ENCODE results near the gene BBC3. TPM values are rescaled to one million over a fixed set of nuclear protein-coding genes. Genes with fewer than 3 reads are reported as not detected.

Gene BBC3
- total RNA-seq, 1 experiment from 2014 or later, result 9.8 TPM

GRCh38 chr19:47236072-47236675 lies 5.2 kb upstream of the BBC3 start:
- no peak overlapping the region for H3K27ac Mint-ChIP-seq (ENCODE audit: unreplicated experiment)
- peaks cover 25% of the 10 kb centered on the region for H3K27me3 Mint-ChIP-seq (ENCODE audit: unreplicated experiment)
- H3K9me3 Mint-ChIP-seq (ENCODE audit: low read depth, unreplicated experiment), result no peaks in the 10 kb centered on the region
- DNase-seq, result no peak
- H3K4me3 Mint-ChIP-seq (ENCODE audit: low read depth, unreplicated experiment), result no peak overlapping the region
- no TSS peak for BruUV-seq (replicated peaks)
- TF ChIP-seq CTCF (IDR thresholded peaks at IDR 0.05; ENCODE audit: unreplicated experiment), result no peak
- CTCF ChIA-PET, result interaction anchor here (0.6 to 0.7 kb wide), 2 partner anchors 22 to 261 kb away, joined by 3 to 6 read pairs; no protein-coding TSS in a partner anchor
- H3K36me3 Mint-ChIP-seq (ENCODE audit: insufficient read depth, unreplicated experiment), result peaks cover 38% of the 10 kb centered on the region
- H3K4me1 Mint-ChIP-seq (ENCODE audit: low read depth, unreplicated experiment), result peaks cover 27% of the 10 kb centered on the region
- intact Hi-C loops (cut with micrococcal nuclease; ENCODE audit: unreplicated experiment), result no loop called here

- peaks cover 12% of the 10 kb centered on the region for H3K27me3 Mint-ChIP-seq (ENCODE audit: unreplicated experiment)
- peak overlapping the region; percentile 93 for H3K27ac Mint-ChIP-seq (ENCODE audit: unreplicated experiment)
Observed at GRCh38 chr19:47232422-47233211, 1.6 kb upstream of the BBC3 start.

GRCh38 chr19:47231215-47232054 lies 436 bp upstream of the BBC3 start:
- no peak overlapping the region for H3K4me3 Mint-ChIP-seq (ENCODE audit: low read depth, unreplicated experiment)
- no peaks in the 10 kb centered on the region for H3K9me3 Mint-ChIP-seq (ENCODE audit: low read depth, unreplicated experiment)
- peak; percentile 95 for DNase-seq
- peaks cover 19% of the 10 kb centered on the region for H3K4me1 Mint-ChIP-seq (ENCODE audit: low read depth, unreplicated experiment)
- H3K36me3 Mint-ChIP-seq (ENCODE audit: insufficient read depth, unreplicated experiment), result peaks cover 22% of the 10 kb centered on the region
- H3K27ac Mint-ChIP-seq (ENCODE audit: unreplicated experiment), result peak overlapping the region; percentile 69
- H3K27me3 Mint-ChIP-seq (ENCODE audit: unreplicated experiment), result peaks cover 11% of the 10 kb centered on the region
- CTCF ChIA-PET, result interaction anchor here (0.8 to 2.2 kb wide), 5 partner anchors 9 to 119 kb away, joined by 3 to 17 read pairs (median 7); partner anchors contain the start of gene ZC3H4
- BruUV-seq (replicated peaks), result no TSS peak
- TF ChIP-seq CTCF (IDR thresholded peaks at IDR 0.05; ENCODE audit: unreplicated experiment), result no peak
- intact Hi-C loops (cut with micrococcal nuclease; ENCODE audit: unreplicated experiment), result no loop called here

More at GRCh38 chr19:47232422-47233211, 1.6 kb upstream of the BBC3 start:
- H3K4me3 Mint-ChIP-seq (ENCODE audit: low read depth, unreplicated experiment), result no peak overlapping the region
- DNase-seq, result peak; percentile 63
- TF ChIP-seq CTCF (IDR thresholded peaks at IDR 0.05; ENCODE audit: unreplicated experiment), result no peak
- no peaks in the 10 kb centered on the region for H3K9me3 Mint-ChIP-seq (ENCODE audit: low read depth, unreplicated experiment)
- TSS peak; percentile 62 for BruUV-seq (replicated peaks)
- intact Hi-C loops (cut with micrococcal nuclease; ENCODE audit: unreplicated experiment), result no loop called here
- CTCF ChIA-PET, result interaction anchor here (0.7 to 2.2 kb wide), 7 partner anchors 8 to 120 kb away, joined by 3 to 17 read pairs (median 6); partner anchors contain the start of gene ZC3H4
- peaks cover 22% of the 10 kb centered on the region for H3K36me3 Mint-ChIP-seq (ENCODE audit: insufficient read depth, unreplicated experiment)
- peaks cover 19% of the 10 kb centered on the region for H3K4me1 Mint-ChIP-seq (ENCODE audit: low read depth, unreplicated experiment)
